Measurements from ENCODE around the gene EHMT1. TPM values are rescaled to one million over a fixed set of nuclear protein-coding genes. Genes with fewer than 3 reads are reported as not detected.

EHMT1 gene
- total RNA-seq, 4 donors from 2014 or later: 77.2 to 300 (median 161) TPM

- H3K4me1 ChIP-seq: no peaks in the 10 kb centered on the region
- no peak overlapping the region for H3K27ac ChIP-seq
- H3K9me3 ChIP-seq: no peaks in the 10 kb centered on the region
- TF ChIP-seq POLR2A (IDR thresholded peaks at IDR 0.05) (no peak), CTCF (IDR thresholded peaks at IDR 0.05) (no peak)
- peaks cover 0 to 59% (median 0%) of the 10 kb centered on the region in 3 donors for H3K36me3 ChIP-seq
- no peak overlapping the region for H3K4me3 ChIP-seq
- no peaks in the 10 kb centered on the region for H3K27me3 ChIP-seq
- DNase-seq: peak in 2 of 3 donors; percentile 33 to 57
These were observed 182.2 kb downstream of the EHMT1 start for GRCh38 chr9:137801023-137801319.

GRCh38 chr9:137802021-137802420, 183.2 kb downstream of the EHMT1 start:
- DNase-seq: no peak
- H3K36me3 ChIP-seq: peaks cover 0 to 56% (median 0%) of the 10 kb centered on the region in 3 donors

GRCh38 chr9:137802521-137803243, 183.9 kb downstream of the EHMT1 start:
- no peak for TF ChIP-seq POLR2A (IDR thresholded peaks at IDR 0.05)
- DNase-seq: no peak
- no peak overlapping the region for H3K27ac ChIP-seq

More at GRCh38 chr9:137802021-137802420, 183.2 kb downstream of the EHMT1 start:
- Histone ChIP-seq H3K4me1 (no peaks in the 10 kb centered on the region), H3K27me3 (no peaks in the 10 kb centered on the region), H3K9me3 (no peaks in the 10 kb centered on the region), H3K4me3 (no peak overlapping the region), H3K27ac (no peak overlapping the region)
- no peak for TF ChIP-seq CTCF (IDR thresholded peaks at IDR 0.05)
- no peak for TF ChIP-seq POLR2A (IDR thresholded peaks at IDR 0.05)

DNA sequence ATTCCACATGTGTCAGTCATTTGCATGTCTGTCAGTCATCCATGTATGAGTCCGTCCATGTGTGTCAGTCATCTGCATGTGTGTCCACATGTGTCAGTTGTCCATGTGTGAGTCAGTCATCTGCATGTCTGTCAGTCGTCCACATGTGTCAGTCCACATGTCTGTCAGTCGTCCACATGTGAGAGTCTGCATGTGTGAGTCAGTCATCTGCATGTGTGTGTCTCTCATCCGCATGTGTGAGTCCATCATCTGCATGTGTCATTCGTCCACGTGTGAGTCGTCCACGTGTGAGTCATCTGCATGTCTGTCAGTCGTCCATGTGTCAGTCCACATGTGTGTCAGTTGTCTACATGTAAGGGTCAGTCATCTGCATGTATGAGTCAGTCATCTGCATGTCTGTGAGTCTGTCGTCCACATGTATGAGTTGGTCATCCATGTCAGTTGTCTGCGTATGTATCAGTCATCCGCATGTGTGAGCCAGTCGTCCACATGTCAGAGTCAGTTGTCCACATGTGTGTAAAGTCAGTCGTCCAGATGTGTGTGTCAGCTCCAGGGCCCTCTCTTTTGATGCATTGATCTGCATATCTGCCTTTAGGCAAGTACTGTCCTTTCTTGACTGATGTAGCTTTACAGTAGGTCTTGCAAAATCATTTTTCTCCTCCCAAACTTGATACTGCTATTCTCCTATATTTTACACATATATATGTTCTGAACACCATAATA, 186.3 kb downstream of the EHMT1 start:
- no peaks in the 10 kb centered on the region for H3K27me3 ChIP-seq
- H3K36me3 ChIP-seq: peaks cover 0 to 48% (median 0%) of the 10 kb centered on the region in 3 donors
- DNase-seq: no peak
- no peak overlapping the region for H3K27ac ChIP-seq
- no peaks in the 10 kb centered on the region for H3K4me1 ChIP-seq
- no peak overlapping the region for H3K4me3 ChIP-seq
- no peak for TF ChIP-seq POLR2A (IDR thresholded peaks at IDR 0.05)
- no peak for TF ChIP-seq CTCF (IDR thresholded peaks at IDR 0.05)
- no peaks in the 10 kb centered on the region for H3K9me3 ChIP-seq

More at GRCh38 chr9:137802521-137803243, 183.9 kb downstream of the EHMT1 start:
- no peaks in the 10 kb centered on the region for H3K9me3 ChIP-seq
- H3K27me3 ChIP-seq: no peaks in the 10 kb centered on the region
- H3K4me1 ChIP-seq: no peaks in the 10 kb centered on the region
- peaks cover 0 to 60% (median 0%) of the 10 kb centered on the region in 3 donors for H3K36me3 ChIP-seq
- H3K4me3 ChIP-seq: no peak overlapping the region

DNA sequence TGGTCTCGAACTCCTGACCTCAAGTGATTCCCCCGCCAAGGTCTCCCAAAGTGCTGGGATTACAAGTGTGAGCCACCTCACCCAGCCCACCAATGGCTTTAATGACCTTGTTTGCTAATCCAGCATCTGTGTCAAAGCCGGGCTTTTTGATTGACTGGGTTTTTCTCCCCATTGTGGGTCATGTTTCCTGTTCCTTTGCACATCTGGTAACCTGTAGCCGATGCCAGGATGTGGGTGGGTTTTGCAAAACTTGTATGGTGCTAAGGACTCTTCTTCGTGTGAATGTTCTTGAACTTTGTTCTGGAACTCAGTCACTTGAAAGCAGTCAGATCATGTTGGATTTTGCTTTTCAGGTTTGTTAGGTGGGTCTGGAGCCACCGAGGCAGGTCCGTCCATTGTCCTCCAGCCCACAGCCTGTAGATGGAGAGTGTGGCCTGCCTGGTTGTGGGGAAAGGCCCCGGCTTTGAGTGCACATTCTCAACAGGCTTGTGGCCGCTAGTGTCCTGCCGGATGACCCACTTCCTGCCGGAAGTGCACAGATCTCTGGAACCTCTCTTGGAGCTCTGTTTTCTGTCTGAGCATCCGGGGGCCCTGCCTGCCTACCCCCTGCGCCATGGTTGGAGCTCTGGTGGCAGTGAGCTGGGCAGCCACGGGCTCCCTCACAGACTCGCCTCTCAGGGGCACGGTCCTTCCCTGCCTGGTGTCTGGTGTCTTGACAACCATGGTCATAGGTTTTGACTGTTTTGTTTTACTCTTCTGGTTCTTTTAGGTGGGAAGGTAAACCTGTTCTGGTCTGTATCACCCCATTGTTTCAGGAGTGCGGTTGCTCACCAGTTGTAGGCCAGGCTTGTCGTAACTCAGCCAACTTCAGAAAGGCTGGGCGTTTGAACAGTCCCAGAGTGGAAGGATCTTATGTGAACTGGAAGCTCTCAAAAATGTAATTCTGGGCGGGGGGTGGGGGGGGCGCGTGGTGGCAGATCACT, 189.2 kb downstream of the EHMT1 start:
- Histone ChIP-seq H3K9me3 (no peaks in the 10 kb centered on the region), H3K27ac (no peak overlapping the region), H3K27me3 (no peaks in the 10 kb centered on the region), H3K4me1 (no peaks in the 10 kb centered on the region), H3K36me3 (peaks cover 0 to 39% (median 0%) of the 10 kb centered on the region in 3 donors), H3K4me3 (no peak overlapping the region)
- DNase-seq: no peak
- TF ChIP-seq CTCF (IDR thresholded peaks at IDR 0.05) (no peak), POLR2A (IDR thresholded peaks at IDR 0.05) (no peak)

Data from Peyer's patch (tissue), 4 donors.